ENCODE measurements around the gene C2CD3.
A peak's percentile ranks its signal among the peaks of the same experiment; 100 is the strongest.

The C2CD3 gene

GRCh38 chr11:74014880-74015279, 155.9 kb downstream of the C2CD3 start:
- no peak overlapping the region for H3K4me3 ChIP-seq (ENCODE audit: low read depth, low read length)
- no peak for TF ChIP-seq CTCF (IDR thresholded peaks at IDR 0.05; ENCODE audit: low read depth, low read length, missing control alignments)
- DNase-seq (ENCODE audit: low read depth) = no peak

GRCh38 chr11:74013141-74013540, 157.7 kb downstream of the C2CD3 start:
- no peak for DNase-seq (ENCODE audit: low read depth)
- no peak for TF ChIP-seq CTCF (IDR thresholded peaks at IDR 0.05; ENCODE audit: low read depth, low read length, missing control alignments)
- no peak overlapping the region for H3K4me3 ChIP-seq (ENCODE audit: low read depth, low read length)

- TF ChIP-seq CTCF (IDR thresholded peaks at IDR 0.05; ENCODE audit: low read depth, low read length, missing control alignments) = no peak
- no peak for DNase-seq (ENCODE audit: low read depth)
- no peak overlapping the region for H3K4me3 ChIP-seq (ENCODE audit: low read depth, low read length)
Measured at GRCh38 chr11:74012074-74012809, 158.6 kb downstream of the C2CD3 start.

- no peak overlapping the region for H3K4me3 ChIP-seq (ENCODE audit: low read depth, low read length)
- TF ChIP-seq CTCF (IDR thresholded peaks at IDR 0.05; ENCODE audit: low read depth, low read length, missing control alignments) = no peak
- peak; percentile 51 for DNase-seq (ENCODE audit: low read depth)
Measured at GRCh38 chr11:74011360-74012073, 159.3 kb downstream of the C2CD3 start.

GRCh38 chr11:74010306-74011300, 160.2 kb downstream of the C2CD3 start:
- no peak for DNase-seq (ENCODE audit: low read depth)
- TF ChIP-seq CTCF (IDR thresholded peaks at IDR 0.05; ENCODE audit: low read depth, low read length, missing control alignments) = no peak
- H3K4me3 ChIP-seq (ENCODE audit: low read depth, low read length) = no peak overlapping the region

- DNase-seq (ENCODE audit: low read depth) = no peak
- no peak overlapping the region for H3K4me3 ChIP-seq (ENCODE audit: low read depth, low read length)
- TF ChIP-seq CTCF (IDR thresholded peaks at IDR 0.05; ENCODE audit: low read depth, low read length, missing control alignments) = no peak
Measured at GRCh38 chr11:74009675-74010305, 161.0 kb downstream of the C2CD3 start.
